ENCODE data around the gene RENBP.
"Not testable (repeated sequence)": the region's sequence is repeated elsewhere in the genome, so short reads cannot be mapped to it uniquely, and the experiment has no call there.

RENBP gene

DNA sequence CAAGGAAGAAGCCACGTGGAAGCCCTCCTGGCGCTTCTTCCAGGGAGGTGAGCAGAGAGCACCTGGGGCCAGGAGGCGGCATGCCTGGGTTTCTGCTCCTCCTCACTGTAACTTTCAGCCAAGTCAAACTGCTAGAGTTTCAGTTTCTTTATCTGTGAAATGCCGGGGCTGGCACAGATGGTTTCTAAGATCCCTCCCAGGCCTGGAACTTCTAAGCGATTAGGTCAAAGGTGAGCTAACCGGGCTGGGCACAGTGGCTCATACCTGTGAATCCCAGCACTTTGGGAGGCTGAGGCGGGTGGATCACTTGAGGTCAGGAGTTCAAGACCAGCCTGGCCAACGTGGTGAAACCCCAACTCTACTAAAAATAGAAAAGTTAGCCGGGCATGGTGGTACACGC, 36.0 kb upstream of the RENBP start:
- H3K4me1 ChIP-seq (ENCODE audit: control insufficient read depth, insufficient read depth, low read length); H3K9ac ChIP-seq (ENCODE audit: low read length); H3K36me3 ChIP-seq (ENCODE audit: control insufficient read depth, insufficient read depth, low read length); H3K4me3 ChIP-seq (ENCODE audit: low read length); H3K27me3 ChIP-seq (ENCODE audit: control insufficient read depth, insufficient read depth, low read length); H3K27ac ChIP-seq (ENCODE audit: low read depth, low read length): not testable (repeated sequence)

DNA sequence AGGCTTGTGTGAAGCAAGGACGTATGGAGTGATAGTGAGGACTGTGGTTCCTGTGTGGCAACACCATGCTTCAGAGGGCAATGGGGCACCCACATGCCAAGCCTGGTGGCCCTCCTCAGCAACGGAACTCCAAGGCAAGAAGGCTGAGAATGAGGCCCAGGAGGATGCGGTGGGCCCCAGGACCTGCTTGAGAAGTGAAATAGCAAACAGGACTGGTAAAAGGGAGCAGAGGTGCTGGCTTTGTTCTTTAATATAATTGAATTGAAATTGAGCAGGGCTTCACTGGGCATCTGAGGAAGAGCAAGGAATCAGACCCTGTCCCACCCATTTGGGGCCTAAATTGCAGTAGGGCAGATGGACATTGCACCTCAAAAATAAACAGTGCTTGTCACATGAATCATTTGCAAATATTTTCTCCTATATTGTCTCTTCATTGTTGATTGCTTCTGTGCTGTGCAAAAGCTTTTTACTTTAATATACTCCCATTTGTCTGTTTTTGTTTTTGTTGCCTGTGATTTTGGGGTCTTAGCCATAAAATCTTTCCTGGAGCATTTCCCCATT, 30.4 kb upstream of the RENBP start:
- H3K36me3 ChIP-seq (ENCODE audit: control insufficient read depth, insufficient read depth, low read length), result no peaks in the 10 kb centered on the region
- H3K27ac ChIP-seq (ENCODE audit: low read depth, low read length), result no peak overlapping the region
- H3K9ac ChIP-seq (ENCODE audit: low read length), result no peak overlapping the region
- peaks cover 2% of the 10 kb centered on the region for H3K4me1 ChIP-seq (ENCODE audit: control insufficient read depth, insufficient read depth, low read length)
- H3K27me3 ChIP-seq (ENCODE audit: control insufficient read depth, insufficient read depth, low read length), result no peaks in the 10 kb centered on the region
- no peak overlapping the region for H3K4me3 ChIP-seq (ENCODE audit: low read length)

DNA sequence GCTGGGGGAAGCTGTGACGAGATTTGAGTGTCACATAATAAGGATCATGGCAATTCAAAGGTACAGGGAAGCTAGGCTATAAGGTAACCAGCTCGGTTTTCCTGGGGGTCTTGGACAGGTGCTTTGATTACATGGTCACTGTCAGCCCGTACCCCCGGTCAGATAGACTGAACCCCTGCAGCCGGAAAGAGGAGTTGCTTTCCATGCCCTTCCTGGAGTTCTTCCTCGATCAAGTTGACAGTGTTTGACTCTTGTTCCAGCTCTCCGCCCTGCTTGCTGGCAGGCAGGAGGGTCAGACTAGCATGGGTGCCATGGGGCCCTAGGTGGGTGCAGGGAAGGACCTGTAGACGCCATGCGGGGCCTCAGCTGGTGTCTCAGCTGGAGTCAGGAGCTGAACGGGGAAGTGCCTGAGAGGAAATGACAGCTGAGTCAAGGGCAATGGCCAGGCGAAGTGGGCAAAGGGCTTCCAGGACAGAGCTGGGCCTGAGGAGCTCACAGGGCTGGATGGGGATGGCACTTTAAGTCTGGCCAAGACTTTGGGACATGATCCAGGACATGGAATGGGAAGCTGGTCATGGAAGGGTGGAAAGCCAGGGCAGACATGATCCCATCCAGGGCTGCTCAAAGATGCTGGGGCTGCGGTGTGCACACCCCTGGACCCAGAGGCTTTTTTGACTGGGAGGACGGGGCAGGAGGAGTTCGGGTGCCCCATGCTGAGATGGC, 29.7 kb upstream of the RENBP start:
- Histone ChIP-seq H3K4me3 (ENCODE audit: low read length) (peak overlapping the region; percentile 5), H3K36me3 (ENCODE audit: control insufficient read depth, insufficient read depth, low read length) (no peaks in the 10 kb centered on the region), H3K27ac (ENCODE audit: low read depth, low read length) (peak overlapping the region; percentile 0), H3K9ac (ENCODE audit: low read length) (no peak overlapping the region), H3K27me3 (ENCODE audit: control insufficient read depth, insufficient read depth, low read length) (no peaks in the 10 kb centered on the region), H3K4me1 (ENCODE audit: control insufficient read depth, insufficient read depth, low read length) (peaks cover 2% of the 10 kb centered on the region)

- H3K27me3 ChIP-seq (ENCODE audit: control insufficient read depth, insufficient read depth, low read length), result no peaks in the 10 kb centered on the region
- peak overlapping the region; percentile 4 for H3K9ac ChIP-seq (ENCODE audit: low read length)
- H3K4me3 ChIP-seq (ENCODE audit: low read length), result peak overlapping the region; percentile 91
- H3K36me3 ChIP-seq (ENCODE audit: control insufficient read depth, insufficient read depth, low read length), result no peaks in the 10 kb centered on the region
- peak overlapping the region; percentile 28 for H3K27ac ChIP-seq (ENCODE audit: low read depth, low read length)
- peaks cover 4% of the 10 kb centered on the region for H3K4me1 ChIP-seq (ENCODE audit: control insufficient read depth, insufficient read depth, low read length)
Observed at GRCh38 chrX:153973127-153974002, 28.9 kb upstream of the RENBP start.

- H3K27me3 ChIP-seq (ENCODE audit: control insufficient read depth, insufficient read depth, low read length), result no peaks in the 10 kb centered on the region
Observed at GRCh38 chrX:153972368-153973126, 28.1 kb upstream of the RENBP start, which contains the start of gene TMEM187. Gene TMEM187, plus strand, starts transcription at chrX:153972754. Its CDS starts 9,309 bp downstream, at chrX:153982063.

DNA sequence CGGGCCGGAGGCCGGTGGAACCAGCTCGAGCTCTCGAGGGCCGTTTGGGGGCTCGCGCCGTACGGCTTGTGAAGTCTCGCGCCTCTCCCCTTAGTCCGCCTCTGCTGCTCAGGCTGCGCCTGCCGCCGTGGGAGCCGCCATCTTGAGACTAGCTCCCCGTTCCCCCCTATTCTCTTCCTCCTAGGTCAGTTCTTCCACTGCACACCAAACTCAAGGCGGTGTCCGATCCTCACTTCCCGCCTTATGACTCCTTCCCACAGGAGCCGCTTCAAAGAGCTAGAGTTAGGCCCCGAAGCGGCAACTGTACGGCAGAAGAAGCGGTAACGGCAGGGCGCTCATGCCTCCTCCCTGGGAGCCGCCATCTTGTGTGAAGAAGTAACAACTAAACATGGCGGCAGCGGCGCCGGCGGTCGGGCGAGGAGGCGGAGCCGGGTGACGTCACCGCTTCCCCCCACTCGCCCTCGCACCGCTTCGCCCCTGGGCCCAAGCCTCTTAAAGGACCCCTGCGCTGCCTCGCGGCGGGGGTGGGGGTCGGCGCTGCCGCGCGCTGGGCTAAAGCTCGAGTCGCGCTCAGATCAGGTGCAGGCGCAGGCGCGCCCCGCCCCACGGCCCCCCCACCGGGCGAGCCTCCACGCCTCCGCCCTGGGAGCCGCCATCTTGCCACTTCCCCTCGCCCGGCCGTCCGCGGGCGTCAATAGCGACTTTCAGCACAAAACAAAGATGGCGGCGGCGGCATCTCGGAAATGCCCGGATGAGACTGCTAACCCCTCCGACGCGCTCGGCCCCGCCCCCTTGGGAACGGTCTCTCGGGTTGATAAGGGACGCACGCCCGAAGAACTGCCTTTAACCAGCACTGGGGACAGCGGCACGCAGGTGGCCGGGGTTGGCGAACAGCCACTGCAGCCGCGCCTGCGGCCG, 27.3 kb upstream of the RENBP start, which contains the start of gene HCFC1:
TSS of gene HCFC1 (minus strand) at position 369 of the 918 bp plus-strand sequence. CDS start 978 bp downstream, outside the sequence.
- no peaks in the 10 kb centered on the region for H3K27me3 ChIP-seq (ENCODE audit: control insufficient read depth, insufficient read depth, low read length)
- peak within 1 kb of the TSS; percentile 85 for H3K9ac ChIP-seq (ENCODE audit: low read length)
- H3K4me1 ChIP-seq (ENCODE audit: control insufficient read depth, insufficient read depth, low read length), result peaks cover 17% of the 10 kb centered on the region
- H3K4me3 ChIP-seq (ENCODE audit: low read length), result peak within 1 kb of the TSS; percentile 91
- H3K27ac ChIP-seq (ENCODE audit: low read depth, low read length), result peak within 1 kb of the TSS; percentile 98
- no peaks in the 10 kb centered on the region for H3K36me3 ChIP-seq (ENCODE audit: control insufficient read depth, insufficient read depth, low read length)

More at GRCh38 chrX:153972368-153973126, 28.1 kb upstream of the RENBP start, which contains the start of gene TMEM187:
- H3K9ac ChIP-seq (ENCODE audit: low read length), result peak within 1 kb of the TSS; percentile 85
- H3K4me1 ChIP-seq (ENCODE audit: control insufficient read depth, insufficient read depth, low read length), result peaks cover 10% of the 10 kb centered on the region
- peak within 1 kb of the TSS; percentile 91 for H3K4me3 ChIP-seq (ENCODE audit: low read length)
- H3K27ac ChIP-seq (ENCODE audit: low read depth, low read length), result peak within 1 kb of the TSS; percentile 98
- no peaks in the 10 kb centered on the region for H3K36me3 ChIP-seq (ENCODE audit: control insufficient read depth, insufficient read depth, low read length)

GRCh38 chrX:153971124-153971449, 26.6 kb upstream of the RENBP start:
- H3K4me3 ChIP-seq (ENCODE audit: low read length), result peak overlapping the region; percentile 91
- H3K36me3 ChIP-seq (ENCODE audit: control insufficient read depth, insufficient read depth, low read length), result no peaks in the 10 kb centered on the region
- H3K27ac ChIP-seq (ENCODE audit: low read depth, low read length), result peak overlapping the region; percentile 98
- H3K4me1 ChIP-seq (ENCODE audit: control insufficient read depth, insufficient read depth, low read length), result peaks cover 17% of the 10 kb centered on the region
- H3K9ac ChIP-seq (ENCODE audit: low read length), result peak overlapping the region; percentile 85
- H3K27me3 ChIP-seq (ENCODE audit: control insufficient read depth, insufficient read depth, low read length), result no peaks in the 10 kb centered on the region

DNA sequence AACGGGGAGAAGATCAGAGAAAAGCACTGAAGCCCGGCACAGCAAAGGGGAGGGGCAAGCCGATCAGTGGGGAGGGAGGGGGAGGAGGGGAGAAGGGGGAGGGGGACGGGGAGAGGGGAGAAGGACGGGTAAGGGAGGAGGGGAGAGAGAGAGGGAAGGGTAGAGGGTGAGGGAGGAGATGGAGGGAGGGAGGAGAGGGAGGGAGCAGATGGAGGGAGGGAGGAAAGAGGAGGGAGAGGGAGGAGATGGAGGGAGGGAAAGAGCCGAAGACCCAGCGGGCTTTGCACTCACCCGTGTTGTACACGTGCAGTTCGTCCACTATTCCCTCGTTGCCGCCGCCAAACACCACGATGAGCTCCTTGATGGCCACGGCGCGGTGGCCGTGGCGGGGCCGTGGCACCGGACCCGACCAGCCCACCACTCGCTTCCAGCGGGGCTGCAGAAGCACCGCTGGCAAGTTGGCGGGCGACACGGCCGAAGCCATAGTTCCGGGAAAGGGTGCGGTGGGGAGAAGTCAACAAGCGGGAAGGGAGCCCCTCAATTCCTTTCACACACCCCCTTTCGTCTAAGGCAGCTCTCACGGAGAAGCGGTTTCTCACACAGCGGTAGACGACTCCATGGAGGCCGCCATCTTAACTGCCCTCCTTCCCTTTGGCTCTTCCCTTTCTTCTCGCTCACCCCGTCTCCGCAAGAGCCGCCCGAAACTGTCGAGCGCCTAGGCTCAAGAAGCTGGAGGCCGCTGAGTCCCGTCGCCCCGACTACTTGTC, 26.1 kb upstream of the RENBP start:
- peak overlapping the region; percentile 49 for H3K9ac ChIP-seq (ENCODE audit: low read length)
- peak overlapping the region; percentile 98 for H3K27ac ChIP-seq (ENCODE audit: low read depth, low read length)
- no peaks in the 10 kb centered on the region for H3K36me3 ChIP-seq (ENCODE audit: control insufficient read depth, insufficient read depth, low read length)
- H3K4me3 ChIP-seq (ENCODE audit: low read length), result peak overlapping the region; percentile 91
- peaks cover 17% of the 10 kb centered on the region for H3K4me1 ChIP-seq (ENCODE audit: control insufficient read depth, insufficient read depth, low read length)
- H3K27me3 ChIP-seq (ENCODE audit: control insufficient read depth, insufficient read depth, low read length), result no peaks in the 10 kb centered on the region

- peak overlapping the region; percentile 58 for H3K4me3 ChIP-seq (ENCODE audit: low read length)
- H3K4me1 ChIP-seq (ENCODE audit: control insufficient read depth, insufficient read depth, low read length), result peaks cover 17% of the 10 kb centered on the region
Observed at GRCh38 chrX:153969904-153970356, 25.5 kb upstream of the RENBP start.

DNA sequence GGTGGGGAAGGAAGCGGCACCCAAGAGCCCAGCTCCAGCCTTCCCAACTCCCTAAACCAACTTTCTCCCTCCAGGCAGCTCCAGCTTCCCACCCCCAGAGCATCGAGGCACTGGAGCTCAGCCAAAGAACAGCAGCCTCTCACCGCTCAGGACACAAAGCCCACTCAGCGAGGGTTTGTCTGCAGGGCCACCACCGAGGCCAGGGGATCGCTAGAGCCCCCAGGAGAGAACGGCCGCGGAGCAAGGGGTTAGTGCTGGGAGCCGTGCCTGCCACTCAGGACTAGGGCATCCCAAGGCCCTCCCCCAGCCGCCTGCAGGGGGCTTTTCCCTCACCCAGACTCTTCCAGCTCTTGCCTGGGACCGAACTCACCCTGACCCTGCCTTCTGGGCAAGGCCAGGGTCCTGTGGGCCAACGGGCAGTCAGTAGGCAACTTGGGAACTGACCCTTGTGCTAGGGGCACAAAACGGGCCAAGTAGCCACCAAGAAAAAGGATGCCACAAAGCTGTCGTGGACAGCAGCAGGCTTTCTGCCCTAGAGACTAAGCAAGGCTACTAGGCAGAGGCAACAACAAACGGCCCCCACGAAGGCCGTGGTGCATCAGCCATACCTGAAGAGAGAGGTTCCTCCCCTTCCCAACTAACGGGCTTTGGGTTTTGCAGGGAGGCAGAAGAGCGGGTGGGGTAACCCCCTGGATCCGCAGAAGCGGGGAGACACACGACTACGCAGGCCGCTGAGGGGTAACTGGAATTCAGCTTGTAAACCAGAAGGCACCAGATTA, 24.9 kb upstream of the RENBP start:
- H3K27ac ChIP-seq (ENCODE audit: low read depth, low read length), result peak overlapping the region; percentile 75
- no peaks in the 10 kb centered on the region for H3K36me3 ChIP-seq (ENCODE audit: control insufficient read depth, insufficient read depth, low read length)
- no peak overlapping the region for H3K9ac ChIP-seq (ENCODE audit: low read length)
- no peaks in the 10 kb centered on the region for H3K27me3 ChIP-seq (ENCODE audit: control insufficient read depth, insufficient read depth, low read length)
- H3K4me1 ChIP-seq (ENCODE audit: control insufficient read depth, insufficient read depth, low read length), result peaks cover 17% of the 10 kb centered on the region
- peak overlapping the region; percentile 58 for H3K4me3 ChIP-seq (ENCODE audit: low read length)

More at GRCh38 chrX:153969904-153970356, 25.5 kb upstream of the RENBP start:
- Histone ChIP-seq H3K9ac (ENCODE audit: low read length) (no peak overlapping the region), H3K36me3 (ENCODE audit: control insufficient read depth, insufficient read depth, low read length) (no peaks in the 10 kb centered on the region), H3K27ac (ENCODE audit: low read depth, low read length) (peak overlapping the region; percentile 75), H3K27me3 (ENCODE audit: control insufficient read depth, insufficient read depth, low read length) (no peaks in the 10 kb centered on the region)

Measured in rectal smooth muscle tissue (tissue), 1 donor.